Measurements from ENCODE around the gene ITGAL.

Gene ITGAL

DNA sequence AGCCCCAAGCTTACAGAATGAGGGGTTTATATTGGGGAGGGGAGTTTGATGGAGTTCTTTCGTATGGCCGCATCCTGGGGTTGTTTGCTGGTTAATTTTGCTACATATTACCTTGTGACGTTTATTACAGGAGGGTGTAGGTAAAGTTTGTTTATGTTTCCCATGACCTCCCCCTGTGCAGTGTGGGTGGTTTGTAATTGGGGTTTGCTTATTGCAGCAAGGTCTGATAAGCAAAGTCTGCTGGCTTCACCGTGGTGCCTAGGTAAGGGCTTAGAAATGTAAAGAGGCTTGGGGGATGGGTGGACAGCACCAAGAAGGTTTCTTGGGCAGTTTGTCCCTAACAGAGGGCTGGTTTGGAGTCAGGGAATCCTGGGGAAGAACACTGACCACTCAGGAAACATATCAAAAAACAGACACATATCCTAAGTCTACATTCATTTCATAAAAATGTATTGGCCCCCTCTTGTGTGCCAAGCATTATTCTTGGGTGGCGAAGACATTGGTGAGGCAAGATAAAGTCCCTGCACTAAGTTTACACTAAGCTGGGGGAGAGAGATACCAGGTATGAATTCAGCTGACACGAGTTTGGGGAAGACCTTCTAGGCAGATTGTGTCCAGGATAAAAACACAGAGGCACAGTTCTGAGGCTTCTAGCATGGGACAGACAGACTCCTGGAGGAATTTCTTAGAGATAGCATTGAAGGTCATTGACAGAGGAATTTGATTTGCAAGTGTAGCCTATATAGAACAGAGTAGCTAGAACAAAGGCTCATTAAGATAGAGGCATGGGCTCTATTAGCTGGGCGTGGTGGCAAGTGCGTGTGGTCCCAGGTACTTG lies 76.1 kb downstream of the ITGAL start:
- DNase-seq = no peak

DNA sequence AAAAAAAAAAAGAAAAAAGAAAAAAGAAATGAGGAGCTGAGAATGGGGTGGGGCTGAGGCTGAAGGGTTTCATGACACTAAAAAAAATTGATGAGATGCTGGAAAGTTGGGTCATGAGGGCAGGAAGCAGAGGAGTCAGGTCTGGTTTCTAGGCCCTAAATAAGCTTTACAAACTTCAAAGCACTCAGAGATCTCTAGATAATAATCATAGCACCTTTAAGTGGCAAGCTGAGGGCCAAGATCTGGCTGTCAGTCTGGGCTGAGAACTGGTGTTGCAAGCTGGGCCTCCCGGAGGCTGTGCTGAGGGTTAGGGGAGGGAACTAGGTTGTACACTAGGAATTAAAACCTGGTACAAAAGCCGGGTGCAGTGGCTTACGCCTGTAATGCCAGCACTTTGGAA lies 79.2 kb downstream of the ITGAL start:
- no peak for DNase-seq

DNA sequence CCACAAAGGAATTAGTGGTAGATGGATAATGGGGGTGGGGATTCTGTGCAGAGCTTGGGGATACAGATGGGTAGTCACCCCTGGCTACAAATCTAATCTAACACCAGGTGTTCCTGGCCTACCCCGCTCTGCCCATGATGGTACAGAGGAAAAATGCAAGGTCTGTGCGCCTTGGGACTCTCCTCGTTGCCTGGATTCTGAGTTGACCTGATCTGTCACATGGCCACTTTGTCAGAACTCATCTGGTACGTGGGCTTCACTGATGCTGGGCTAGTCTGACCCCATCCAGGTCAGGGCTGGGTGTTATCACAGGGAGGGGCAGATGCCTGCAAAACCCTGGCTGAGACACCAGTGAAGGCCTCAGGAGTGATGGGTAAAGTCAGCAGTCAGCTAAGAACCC lies 80.4 kb downstream of the ITGAL start:
- no peak for DNase-seq

DNA sequence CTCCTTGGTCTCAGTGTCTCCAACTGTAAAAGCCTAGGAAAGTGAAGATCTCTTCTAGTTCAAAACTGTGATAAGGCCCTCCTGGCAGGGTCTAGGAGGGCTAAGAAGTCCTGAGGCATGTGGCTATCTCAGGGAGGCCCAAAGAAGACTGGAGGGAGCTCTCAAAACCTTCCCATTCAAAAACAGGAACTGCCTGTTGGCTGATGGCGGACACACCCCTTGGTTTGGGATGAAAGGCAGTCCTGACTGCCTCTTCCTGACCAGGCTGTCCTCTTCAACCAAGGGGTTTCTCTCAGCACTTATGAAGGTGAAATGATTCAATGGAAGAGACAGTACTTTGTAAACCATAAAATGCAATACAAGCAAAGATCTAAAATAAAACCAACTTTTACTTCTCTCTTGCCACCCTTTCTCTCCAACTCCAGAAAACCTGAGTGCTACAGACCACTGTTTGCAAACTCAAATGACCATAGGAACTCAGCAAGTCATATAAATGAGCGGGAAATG lies 80.9 kb downstream of the ITGAL start:
- no peak for DNase-seq

DNA sequence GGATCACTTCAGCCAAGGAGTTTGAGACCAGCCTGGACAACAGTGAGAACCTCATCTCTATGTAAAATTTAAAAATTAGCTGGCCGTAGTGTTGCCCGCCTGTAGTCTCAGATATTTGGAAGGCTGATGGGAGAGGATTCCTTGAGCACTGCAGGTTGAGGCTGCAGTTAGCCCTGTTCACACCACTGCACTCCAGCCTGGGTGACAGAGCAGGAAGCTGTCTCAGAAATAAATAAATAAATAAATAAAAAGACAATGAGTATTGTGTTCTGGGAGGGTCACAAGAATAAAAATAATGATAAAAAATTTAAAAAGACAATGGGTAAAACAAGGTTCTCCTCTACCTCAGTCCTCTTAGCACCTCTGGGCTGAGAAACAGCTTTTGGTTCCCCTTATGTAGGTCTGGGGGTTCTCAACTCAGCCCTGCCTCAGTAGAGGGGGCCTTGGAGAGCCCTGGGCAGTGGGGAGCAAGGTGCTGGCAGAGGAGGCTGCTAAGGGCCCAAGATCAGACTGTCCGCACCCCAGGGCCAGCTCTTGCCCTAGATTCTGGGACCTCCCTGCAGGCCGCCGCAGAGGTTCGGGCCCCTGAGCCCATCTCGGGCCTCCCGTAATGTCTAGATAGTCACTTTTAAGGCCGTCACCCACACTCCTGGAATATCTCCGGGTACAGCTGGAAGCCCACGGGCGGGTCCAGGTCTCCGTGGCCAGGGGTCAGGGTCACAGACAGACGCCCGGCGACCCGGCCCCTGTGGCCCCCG lies 82.2 kb downstream of the ITGAL start:
- DNase-seq = no peak

DNA sequence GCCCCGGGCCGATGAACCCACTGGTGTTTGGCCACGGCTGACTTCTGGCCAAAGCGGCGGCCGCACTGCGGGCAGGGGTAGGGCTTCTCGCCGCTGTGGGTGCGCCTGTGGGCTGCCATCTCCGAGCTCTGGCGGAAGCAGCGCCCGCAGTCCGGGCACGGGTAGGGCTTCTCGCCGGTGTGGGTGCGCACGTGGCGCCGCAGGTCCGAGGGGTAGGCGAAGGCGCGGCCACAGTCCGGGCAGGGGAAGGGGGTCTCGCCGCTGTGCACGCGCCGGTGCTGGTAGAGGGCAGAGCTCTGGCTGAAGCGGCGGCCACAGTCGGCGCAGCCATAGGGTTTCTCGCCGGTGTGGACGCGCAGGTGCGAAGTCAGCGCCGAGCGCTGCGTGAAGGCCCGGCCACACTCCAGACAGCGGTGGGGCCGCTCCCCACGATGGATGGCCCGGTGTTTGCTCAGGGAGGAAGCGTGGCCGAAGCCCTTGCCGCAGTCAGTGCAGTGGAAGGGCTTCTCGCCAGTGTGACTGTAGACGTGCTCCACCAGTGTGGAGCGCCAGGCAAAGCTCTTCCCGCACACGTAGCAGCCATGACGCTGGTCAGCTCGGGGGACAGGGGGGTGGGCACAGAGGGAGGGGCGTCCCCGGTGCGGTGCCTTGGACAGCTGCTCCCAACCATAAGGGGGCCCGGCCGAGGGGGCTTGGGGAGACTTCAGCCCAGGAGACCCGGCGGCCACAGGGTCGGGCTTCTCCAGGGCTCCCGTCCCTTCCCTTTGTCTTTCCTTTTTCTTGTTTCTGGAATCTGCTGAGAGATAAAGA lies 83.0 kb downstream of the ITGAL start:
- DNase-seq = no peak

DNA sequence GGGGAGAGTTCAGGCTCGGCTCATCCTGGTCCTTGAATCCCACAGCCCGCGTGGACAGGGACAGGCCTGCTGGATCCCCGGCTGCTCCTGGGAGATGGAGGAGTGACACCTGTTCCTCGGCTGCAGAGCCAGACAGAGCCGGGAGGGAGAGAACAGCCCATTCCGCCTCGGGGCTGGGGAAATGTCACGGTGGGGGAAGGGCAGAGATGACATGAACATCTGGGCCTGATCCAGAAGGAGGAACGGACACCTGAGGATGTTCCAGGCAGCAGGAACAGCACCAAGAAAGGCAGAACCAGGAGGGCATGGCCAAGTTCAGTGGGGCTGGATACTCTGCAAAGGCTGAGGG lies 83.6 kb downstream of the ITGAL start:
- DNase-seq = no peak

DNA sequence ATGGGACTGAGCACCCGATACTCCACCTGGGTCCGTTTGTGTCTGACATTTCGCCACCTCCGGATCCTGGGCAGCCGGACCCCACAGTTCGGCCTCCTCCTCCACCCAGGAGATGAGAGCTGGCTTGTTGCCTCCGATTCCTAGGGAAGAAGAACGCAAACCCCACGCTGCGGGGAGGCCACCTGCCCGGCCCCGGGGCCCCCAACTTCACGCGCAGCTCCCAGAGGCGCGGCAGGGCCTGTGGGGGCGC lies 85.1 kb downstream of the ITGAL start:
- no peak for DNase-seq

DNA sequence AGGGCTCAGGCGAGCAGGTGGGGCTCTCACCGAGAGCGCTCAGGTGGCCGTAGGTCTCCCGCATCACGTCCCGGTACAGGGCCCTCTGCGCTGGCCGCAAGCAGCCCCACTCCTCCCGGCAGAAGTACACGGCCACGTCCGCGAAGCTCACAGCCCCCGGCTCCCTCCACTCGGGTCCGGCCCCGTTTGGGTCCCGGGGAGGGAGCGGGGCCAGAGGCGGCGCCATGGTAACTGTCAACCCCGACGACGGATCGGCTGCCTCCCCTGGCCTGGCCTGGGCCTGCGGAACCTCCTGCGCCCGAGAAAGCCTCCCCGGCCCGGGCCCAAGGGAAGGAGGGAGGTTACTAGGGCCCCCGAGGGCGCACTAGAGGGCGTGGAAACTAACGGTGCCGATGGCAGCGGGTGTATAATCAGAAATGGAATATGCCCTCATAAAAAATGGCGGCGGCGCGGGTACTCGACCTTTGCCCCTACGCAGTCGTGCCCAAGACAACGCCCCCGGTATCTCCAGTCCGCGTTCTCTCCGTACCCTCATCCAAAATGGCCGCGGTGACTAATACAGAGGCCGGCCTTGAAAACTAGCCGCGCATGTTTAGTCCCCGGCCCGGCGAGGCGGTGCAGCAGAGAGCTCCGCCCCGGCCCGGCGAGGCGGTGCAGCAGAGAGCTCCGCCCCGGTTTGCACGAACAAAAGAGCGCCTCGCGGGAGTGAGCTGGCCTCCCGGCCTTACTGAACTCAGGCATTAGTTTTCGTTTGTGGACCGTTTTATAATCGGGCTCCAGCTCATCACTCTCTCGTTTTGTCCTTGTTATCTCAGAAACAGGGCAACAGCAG lies 85.6 kb downstream of the ITGAL start, which contains the start of gene ZNF764:
Gene ZNF764, minus strand, starts transcription at position 418 of the 832 bp plus-strand sequence. Its CDS starts 192 bp downstream, at position 226.
- DNase-seq = peak; percentile 97

DNA sequence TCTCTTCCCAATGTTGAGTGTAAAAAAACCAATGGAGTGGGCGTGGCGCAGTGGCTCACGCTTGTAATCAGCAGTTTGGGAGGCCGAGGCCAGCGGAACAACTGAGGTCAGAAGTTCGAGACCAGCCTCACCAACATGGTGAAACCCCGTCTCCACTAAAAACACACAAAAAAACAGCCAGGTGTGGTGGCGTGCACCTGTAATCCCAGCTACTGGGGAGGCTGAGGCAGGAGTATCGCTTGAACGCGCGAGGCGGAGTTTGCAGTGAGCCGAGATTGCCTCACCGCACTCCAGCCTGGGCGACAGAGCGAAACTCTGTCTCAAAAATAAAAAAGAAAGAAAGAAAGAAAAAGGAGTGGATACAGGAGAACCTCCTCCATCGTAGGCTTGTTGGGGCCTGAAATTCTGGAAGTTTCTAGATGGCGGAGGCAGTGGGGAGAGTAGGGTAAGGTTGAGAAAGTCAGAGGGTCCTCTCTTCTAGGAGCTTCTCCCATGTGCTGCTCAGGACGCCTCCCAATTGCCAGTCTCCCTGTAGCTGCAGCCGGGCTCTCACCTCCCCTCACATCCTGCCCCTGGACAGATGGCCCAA lies 86.3 kb downstream of the ITGAL start:
- DNase-seq = no peak

DNA sequence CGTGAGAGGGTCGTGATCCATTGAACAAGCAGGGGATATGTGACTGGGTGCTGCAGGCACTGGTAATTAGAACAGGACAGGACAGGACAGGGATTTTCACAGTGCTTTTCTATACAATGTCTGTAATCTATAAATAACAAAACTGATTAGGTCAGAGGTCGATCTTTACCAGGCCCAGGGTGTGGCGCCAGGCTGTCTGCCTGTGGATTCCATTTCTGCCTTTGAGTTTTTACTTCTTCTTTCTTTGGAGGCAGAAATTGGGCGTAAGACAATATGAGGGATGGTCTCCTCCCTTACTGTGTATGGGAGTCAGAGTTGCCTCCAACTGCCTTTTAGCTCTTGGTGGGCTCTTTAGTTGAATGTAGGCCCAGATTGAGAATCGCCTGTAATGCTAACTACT lies 87.1 kb downstream of the ITGAL start:
- no peak for DNase-seq

DNA sequence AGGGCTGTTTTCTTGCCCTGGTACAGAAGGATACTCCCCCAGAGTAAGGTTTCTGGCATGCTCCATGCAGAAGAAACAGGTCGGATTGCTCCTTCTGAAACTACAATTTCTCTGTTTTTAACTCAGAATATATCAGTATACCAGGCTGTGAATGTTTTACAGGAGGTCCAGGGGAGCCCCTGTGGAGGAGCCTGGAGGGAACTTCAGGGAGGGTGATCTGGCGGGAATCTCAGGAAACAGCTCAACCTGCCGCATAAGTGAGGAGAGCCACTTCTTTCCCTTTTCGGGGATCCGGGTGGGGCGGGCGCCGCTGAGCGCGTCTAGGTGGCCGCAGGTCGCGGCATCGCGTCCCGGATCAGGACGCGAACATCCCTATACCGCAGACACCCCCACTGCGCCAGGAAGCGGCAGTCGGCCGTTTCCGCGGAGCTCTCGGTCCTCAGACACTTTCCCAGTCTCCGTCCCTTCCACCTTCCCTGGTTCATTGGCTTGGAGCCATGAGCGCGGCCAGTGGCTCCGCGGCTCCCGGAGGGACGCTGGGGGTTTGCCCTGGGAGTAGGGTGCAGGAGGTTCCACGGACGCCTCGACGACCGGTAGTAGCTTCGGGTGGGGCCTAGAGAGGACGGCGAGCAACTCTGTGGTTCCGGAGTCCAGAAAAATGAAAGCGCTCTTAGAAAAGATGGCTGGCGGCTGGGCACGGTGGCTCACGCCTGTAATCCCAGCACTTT lies 88.7 kb downstream of the ITGAL start:
- DNase-seq = no peak

DNA sequence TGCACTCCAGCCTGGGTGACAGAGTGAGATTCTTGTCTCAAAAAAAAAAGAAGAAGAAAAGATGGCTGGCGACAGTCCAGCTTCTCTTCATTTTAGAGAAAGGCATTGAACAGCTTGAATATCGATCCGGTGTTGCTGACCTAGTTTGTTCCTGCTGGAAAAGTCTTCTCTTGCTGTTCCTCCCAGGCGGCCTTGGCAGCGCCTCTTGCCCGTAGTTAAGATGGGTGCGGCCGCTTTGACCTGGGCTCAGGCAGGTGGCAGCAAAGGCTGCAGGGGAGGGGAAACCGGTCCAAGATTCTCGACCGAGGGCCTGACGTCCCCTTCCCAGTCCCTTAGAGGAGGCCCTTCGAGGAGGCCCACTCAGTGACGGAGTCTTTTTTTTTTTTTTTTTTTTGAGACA lies 89.5 kb downstream of the ITGAL start:
- DNase-seq = no peak

DNA sequence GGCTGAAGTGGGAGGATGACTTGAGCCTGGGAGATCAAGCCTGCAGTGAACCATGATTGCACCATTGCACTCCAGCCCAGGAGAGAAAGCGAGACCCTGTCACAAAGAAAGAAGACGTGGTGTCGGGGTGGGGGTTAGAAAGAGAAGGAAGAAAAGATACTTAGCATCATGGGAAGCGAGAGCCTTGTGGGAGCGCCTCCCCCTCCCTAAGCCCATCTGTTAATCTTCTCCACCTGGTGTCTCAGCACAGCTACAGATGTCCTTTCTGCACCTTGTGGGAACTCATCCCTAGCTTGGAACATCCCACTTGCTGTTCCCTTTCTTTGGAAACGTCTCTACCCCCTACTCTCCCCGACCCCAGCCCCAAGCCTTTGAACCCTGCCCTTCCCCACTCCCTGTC lies 93.0 kb downstream of the ITGAL start:
- DNase-seq = no peak

DNA sequence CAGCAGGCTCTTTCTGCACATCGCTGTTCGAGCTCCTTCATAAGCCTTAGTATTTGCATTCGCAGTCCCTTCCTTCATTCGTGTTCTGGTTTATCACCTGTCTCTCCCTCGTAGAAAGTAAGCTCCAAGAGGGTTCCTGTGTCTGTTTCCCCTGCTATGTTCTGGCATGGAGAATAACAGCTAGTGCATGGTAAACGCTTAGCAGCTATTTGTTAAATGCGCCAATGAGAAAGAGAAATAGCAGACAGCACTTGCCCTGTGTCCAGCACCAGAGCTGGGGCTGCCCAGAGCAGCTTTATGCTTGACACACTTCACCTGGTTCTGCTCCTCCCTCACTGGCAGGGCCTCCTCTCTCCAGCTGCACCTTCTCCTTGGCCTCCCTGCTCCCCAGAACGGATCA lies 93.4 kb downstream of the ITGAL start:
- DNase-seq = no peak

DNA sequence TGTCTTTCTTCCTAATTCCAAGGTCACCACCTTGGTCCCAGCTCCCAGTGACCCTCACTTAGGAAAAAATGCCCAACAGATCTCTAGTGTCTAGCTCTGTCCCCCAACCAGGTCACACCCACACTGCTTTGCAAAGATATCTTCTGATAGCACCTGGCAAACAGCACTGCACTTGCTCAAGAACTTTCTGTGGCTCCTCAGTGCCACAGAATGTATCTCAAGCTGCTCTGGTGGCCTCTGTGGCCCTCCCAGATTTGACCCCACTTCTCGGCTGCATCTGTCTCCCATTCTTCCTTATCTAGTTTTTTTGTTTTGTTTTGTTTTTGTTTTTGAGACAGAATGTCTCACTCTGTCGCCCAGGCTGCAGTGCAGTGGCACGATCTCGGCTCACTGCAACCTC lies 94.0 kb downstream of the ITGAL start:
- DNase-seq = no peak

DNA sequence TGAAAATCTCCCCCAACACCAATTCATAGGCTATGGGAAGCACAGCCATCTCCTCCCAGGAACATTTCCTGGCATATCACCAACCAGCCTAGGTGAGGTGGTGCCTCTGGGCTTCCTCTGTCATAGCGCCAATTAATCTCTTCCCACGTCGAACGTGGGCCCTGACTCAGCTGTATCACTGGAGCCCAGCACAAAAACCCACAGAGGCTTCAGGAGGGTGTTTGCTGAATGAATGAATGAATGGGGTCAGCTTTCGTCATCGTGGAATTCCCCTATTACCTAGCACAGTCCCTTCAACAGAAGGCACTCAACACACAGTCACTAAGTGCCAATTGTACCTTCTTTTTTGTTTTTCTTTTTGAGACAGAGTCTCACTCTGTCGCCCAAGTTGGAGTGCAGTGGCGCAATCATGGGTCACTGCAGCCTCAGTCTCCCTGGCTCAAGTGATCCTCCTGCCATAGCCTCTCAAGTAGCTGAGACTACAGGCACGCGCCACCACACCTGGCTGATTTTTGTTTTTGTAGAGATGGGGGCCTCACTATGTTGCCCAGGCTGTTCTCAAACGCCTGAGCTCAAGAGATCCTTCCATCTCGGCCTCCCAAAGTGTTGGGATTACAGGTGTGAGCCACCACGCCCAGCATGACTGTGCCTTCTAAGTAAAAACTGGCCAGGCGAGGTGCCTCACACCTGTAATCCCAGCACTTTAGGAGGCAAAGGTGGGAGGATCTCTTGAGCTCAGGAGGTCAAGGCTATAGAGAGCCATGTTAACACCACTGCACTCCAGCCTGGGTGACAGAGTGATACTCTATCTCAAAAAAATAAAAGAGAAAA lies 94.8 kb downstream of the ITGAL start:
- no peak for DNase-seq

DNA sequence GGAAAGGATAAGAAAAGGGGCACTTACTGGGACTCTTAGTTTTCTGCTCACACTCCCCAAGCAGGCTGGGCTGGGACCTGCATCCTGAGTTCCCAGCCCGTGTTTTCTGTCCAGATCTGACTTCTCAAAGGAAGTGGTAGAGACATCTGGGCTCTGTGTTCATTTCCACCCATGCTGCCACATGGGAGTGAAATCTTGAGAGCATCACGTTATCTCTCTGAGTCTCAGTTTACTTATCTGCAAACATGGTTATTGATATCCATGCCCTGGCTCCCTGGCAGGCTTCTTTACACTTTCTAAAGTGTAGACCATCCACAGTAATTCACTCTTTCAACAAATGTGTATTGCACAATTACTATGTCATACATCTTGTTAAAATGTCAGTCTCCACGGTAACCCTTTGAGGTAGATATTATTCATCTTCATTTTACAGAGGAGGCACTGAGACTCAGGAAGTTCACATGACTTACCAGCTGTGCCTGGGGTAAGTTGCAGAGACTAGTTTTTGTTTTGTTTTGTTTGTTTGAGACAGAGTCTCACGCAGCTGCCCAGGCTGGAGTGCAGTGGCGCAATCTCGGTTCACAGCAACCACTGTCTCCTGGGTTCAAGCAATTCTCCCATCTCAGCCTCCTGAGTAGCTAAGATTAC lies 95.6 kb downstream of the ITGAL start:
- no peak for DNase-seq

DNA sequence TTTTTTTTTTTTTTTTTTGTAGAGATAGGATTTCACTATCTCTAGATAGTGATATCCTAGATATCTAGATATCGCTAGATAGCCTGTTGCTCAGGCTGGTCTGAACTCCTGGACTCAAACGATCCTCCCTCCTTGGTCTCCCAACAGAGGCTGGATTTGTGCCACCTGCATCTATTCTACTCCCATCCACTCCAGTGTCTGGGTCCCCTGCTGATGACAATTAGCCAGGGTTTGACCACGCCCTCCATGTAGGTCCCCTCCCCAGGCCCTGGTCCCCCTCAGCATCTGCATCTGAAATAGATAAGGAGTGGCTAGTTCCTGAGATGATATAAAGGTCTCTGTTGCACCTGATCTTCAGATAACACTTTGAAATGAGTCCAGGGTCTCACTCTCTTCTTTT lies 96.7 kb downstream of the ITGAL start:
- DNase-seq = no peak
